CD4-positive, alpha-beta T cell treated with Interleukin-21 for 1 hour (primary cell): ENCODE results near the gene IP6K3.

Experiments used
- DNase-seq: peaks from one replicate; pipeline ENCODE4 v3.0.0-alpha.2; 2020

The IP6K3 gene

GRCh38 chr6:33758815-33759216 is 12.1 kb upstream of the IP6K3 start:
- no peak for DNase-seq

DNA sequence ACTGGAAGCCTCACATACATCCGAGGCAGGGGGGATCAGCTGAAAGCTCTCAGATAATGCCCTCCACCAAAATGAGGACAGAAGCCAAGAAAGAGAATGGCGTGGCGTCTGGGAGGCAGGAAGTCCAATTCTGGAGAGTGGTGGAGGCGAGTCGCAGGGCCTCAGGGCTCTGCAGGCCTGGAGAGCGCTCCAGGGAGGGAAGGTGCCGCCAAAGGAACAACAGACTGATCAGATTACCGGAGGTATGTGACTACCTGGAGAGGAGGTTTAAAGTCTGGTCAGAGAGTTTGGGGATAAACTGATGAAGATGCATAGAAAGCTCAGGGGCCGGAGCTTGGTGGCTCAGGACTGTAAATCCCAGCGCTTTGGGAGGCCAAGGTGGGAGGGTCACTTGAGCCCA is 11.2 kb upstream of the IP6K3 start:
- no peak for DNase-seq

DNA sequence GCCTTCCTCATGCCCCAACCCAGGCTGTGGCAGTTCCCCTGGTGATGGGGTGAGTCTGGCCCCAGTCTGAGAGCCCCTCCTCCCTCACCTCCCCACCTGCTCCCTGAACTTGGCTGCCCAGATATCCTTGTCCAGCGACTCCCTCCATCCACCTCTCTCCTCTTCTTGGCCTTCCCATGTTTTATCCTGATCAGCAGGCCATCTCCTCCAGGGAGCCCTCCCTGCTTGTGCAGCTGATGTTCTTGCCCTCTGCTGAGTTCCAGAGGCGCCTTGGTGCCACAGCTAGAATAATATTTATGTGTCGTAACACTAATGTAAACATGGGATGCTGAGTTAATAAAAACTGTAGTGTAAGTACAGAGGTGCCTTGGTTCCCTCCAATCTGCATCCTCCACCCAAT is 10.4 kb upstream of the IP6K3 start:
- DNase-seq: no peak

DNA sequence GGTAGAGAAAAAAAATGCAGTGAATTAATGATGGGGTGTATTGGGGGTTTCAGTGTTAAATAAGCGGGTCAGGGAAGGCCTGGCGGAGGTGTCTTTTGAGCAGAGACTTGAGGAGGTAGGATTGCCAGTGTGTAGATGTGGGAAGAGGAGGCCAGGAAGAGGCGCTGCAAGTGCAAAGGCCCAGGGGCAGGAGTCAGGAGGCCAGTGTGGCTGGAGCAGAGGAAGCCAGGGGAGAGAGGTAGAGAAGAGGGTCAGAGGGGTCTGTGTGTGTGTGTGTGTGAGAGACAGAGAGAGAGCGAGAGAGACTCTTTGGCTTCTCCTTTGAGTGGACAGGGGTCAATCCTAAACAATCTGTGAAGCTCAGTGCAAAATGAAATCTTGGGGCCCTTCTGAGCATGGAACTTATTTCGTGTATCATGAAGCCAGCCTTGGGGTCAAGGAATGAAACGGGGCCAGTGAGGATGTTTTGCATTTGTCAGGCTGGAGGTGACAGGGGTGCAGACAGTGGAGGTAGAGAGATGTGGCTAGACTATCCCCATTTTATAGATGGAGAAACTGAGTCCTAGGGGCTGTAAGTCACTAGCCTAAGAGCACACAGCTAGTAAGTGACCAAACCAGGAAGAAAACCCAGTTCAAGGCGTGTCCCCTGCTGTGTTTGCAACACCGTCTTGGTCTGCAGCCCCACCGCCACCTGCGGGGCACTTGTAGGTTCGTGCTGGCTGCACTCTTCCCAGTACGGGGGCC is 9.7 kb upstream of the IP6K3 start:
- DNase-seq: no peak

GRCh38 chr6:33755070-33755869 is 8.6 kb upstream of the IP6K3 start:
- no peak for DNase-seq

DNA sequence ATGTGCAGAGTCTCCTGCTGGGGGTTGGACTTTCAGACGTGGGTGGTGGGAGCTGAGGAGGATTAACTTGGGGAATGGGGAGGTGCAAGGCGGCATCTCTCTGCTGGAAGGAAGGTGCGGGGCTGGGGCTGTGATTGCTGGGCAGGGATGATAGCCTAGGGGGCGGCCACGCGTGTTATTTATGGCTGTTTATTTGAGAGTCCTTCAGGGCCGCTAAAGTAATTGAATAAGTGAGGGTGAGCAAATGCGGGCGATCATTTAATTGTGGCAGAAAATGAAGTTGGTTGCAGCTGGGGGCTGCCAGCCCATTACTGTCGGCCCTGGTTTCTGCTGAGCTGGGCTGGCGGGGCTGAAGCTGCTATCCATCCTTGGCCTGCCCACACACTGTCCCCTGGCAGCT is 7.5 kb upstream of the IP6K3 start:
- no peak for DNase-seq

DNA sequence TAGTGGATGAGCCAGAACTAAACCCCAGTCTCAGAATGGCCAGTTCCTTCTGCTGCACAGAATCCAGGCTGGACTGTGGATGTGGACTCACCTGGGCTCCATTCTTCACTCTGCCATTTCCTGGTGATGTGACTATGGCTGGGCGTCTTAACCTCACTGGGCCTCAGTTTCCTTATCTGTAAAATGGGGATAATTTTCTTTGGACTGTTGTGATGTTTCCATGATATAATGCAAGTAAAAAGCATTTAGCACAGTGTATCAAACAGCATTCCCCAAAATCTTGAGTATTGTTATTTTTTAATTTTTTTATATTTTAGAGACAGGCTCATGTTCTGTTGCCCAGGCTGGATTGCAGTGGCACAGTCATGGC is 5.9 kb upstream of the IP6K3 start:
- DNase-seq: no peak

DNA sequence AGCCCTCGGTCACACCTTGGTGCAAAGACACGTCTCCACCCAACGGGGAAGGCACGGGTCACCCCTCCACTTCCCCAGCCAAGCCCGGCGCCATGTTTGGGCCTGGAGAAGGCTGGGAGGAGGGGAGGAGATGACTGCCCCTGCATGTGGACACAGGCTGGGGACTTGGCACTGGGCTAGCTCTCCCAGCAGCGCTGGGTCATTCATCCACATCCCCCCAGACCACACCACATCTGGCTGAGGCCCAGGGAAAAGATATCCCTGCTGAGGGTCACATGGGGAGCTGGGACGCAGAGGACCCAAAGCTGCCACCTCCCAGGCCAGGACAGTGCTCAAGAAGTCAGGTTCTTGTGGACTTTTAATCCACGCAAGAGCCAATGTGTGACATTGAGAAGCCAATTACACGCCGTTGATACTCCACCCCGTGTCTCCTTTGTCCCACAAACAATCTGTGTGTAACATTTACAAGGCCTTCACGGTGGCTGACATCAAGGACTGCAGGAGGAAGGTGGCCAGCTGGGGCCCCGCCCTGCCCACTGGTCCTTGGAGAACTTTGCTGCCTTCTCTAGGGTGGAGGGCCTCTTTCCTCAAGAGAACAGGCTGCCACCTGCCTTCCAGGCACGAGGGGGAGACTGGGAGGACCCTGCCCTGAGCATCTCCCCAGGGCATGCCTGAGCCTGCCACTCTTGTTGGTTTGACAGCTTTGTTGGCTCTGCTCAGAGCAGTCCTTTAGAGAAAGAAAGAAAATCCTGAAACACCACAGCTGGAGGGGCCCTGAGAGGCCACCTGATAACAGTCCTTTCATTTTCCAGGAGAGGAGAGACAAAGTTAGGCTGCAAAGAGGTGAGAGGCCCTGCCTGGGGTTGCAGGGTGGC is 5.3 kb upstream of the IP6K3 start:
- no peak for DNase-seq

DNA sequence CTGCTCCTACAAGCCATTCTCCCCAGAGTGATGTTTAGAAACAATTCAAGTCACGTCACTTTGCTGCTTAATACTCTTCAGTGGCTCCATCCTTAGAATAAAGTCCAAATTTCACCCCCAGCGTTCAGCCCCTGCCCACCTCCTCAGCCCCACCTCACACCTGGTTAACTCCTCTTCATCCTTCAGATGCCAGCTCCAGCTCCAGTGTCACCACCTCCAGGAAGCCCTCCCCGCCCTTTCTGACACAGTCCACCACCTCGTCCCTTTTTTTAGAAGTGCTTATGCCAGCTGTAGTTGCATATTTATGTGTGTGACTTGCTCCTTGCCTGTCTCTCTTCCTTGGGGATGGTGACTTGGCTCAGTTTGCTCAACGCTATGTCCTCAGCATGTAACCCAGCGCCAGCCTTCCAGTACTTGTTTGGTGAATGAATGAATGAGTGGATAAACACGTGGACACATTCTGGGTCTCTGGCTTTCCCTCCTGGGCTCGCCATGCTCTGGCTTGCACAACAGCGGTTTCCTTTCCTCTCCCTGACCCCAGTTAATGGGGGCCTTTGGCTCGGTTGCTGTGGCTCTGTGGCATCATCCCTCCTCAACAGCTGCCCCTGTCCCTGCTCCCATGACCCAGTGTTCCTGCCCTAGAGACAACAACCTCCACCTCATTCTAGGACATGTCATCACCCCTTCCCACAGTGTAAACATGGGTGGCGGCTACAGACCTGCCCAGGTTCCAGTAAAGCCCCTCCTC is 3.7 kb upstream of the IP6K3 start:
- DNase-seq: no peak

- DNase-seq: no peak
Observed at GRCh38 chr6:33749401-33749800, 2.7 kb upstream of the IP6K3 start.

GRCh38 chr6:33748841-33749240 is 2.1 kb upstream of the IP6K3 start:
- DNase-seq: no peak

DNA sequence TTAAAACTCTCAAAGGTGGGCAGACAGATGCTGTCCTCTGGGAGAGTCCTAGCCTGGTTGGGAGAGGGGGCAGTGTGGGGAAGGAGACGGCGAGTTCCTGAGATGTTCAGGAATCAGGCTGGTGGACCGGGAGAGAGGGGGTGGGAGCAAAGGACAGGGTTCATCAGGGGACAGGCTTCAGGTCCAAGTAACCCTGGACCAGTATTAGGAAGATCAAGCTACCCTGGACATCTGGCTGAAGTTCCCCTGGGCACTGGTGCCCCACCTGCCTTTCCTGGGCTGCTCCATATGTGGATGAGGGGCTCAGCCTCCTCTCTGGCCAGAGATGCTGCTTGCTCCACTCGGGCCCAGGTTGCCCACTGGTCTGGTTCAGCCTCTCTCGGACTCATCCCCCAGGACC is 1.1 kb upstream of the IP6K3 start:
- DNase-seq: no peak

GRCh38 chr6:33746036-33746600 is 587 bp downstream of the IP6K3 start:
- DNase-seq: no peak

- no peak for DNase-seq
Observed at GRCh38 chr6:33745548-33745947, 1.2 kb downstream of the IP6K3 start.

- no peak for DNase-seq
Observed at GRCh38 chr6:33744895-33745546, 1.7 kb downstream of the IP6K3 start.

DNA sequence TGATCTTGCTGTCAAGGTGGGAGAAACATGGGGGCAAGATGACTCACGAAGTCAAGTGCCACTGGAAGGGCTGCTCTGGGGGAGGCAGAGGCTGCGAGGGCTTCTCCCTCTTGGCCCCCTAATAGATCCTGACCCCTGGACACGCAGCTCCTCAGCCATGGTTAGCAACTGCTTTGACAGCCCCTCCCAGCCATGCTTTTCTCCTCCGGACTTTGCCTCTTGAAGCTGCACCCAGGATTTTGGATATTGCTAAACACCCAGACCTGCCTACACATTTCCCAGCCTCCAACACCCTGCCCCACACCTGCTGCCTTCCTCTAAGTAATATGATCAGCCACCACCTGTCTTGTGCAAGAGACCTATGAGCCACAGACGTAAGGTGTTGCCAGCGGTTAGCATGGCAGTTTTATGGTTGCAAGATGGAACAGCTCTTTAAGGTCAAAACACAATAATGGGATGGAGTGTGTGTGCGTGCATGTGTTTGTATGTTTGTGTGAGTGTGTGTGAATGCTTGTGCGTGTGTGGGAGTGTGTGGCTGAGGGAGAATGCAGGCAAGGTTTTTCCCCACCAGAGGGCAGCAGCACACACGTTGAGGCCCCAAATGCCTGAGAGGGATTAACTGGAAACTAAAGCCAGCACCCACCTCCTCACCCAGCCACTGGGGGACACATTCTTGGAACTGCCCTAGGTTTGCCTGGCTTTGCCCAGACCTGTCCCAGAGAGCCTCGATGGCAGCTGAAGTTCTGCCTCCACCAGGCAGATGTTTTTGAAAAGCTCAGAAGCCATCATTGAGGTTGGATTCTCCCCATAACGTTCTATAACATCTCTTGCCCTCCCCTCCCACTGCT is 2.5 kb downstream of the IP6K3 start:
- DNase-seq: peak; percentile 74

DNA sequence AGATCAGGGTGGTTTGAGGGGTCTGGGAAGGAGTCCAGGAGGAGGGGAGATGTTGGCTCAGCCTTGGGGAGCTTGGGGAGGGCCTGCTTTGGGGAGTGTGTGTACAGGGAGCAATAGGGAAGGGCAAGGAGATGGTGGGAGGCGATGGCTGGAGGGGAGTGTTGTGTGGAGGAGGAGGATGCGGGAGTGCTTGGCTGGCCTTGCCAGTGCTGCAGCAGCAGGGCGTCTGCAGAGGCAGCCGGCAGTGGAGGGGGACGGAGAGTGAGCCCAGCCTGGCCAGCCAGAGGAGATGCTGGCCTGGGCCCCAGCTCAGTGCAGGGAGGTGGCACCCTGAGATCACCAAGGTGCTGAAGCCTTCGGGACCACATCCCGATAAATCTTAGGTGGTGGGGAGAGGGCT is 3.9 kb downstream of the IP6K3 start:
- no peak for DNase-seq

DNA sequence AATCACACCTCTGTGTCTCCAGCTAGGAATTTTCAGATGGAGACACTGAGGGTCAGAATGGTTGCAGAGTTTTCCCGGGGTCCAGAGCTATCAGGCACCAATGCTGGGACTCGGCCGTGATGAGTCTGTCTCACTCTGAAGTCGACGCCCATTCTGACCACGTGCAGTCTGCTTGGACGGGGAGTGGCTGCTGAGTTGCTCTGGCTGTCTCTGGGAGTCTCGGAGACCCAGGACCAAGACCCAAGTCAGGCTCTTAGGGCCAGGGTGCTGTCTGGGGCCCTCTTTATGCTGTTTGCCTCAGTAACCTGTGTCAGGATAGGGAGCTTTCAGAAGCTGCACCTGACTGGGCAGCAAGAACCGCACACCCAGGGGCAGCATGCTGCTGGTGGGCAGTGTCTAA is 4.6 kb downstream of the IP6K3 start:
- DNase-seq: no peak

DNA sequence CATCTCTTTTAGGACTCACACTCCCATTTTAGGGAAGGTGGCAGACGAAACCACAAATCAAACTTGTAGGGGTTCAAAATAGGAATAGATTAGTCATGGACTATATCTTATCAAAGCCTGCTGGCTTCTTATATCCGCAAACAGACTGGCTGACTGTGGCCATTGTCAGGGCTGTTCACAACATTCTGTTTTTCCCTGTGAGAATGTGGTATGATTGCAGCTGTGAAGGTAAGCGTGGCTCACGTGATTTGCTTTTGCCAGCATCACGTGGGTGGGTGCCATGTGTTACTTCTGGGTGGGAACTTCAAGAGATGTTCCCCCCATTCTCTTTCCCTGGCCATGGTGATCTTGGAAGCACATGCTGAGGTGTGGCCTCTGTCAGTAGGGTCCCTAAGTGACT is 5.9 kb downstream of the IP6K3 start:
- DNase-seq: no peak

- no peak for DNase-seq
Observed at GRCh38 chr6:33740204-33740608, 6.5 kb downstream of the IP6K3 start.

DNA sequence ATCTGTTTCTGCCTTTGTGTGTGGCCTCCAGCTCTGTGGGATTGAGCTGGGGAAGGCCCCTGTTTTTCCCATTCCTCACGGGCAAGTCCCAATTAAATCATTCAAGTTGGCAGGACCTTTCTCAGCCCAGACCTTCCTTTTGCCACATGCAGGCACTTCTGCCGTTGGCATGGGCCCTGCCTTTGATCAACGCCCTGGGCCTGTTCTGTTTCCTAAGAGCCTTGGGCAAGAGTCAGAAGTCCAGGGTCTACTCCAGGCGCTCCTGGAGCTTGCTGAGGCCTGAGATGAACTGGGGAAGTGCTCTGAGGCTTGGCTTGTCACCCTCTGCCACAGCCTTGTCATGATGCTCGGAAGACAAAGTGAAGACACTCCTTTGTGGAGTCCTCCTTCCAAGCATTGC is 7.1 kb downstream of the IP6K3 start:
- no peak for DNase-seq
